Measurements from ENCODE around the gene CERT1. TPM values are rescaled to one million over a fixed set of nuclear protein-coding genes. Genes with fewer than 3 reads are reported as not detected.

The CERT1 gene
- polyA plus RNA-seq, 2 of the 4 experiments (the other 2 are of a cell fraction), result 19.5 to 22.5 TPM

- TF ChIP-seq POLR2AphosphoS2 (conservative IDR thresholded peaks at IDR 0.05; ENCODE audit: low read length) (no peak), CHD2 (IDR thresholded peaks at IDR 0.05; ENCODE audit: low read length, partially characterized antibody) (no peak), HDAC2 (IDR thresholded peaks at IDR 0.05) (no peak; the same call in 1 of the 2 replicates), JUNB (IDR thresholded peaks at IDR 0.05) (no peak)
- TF ChIP-seq, protein P1, sequence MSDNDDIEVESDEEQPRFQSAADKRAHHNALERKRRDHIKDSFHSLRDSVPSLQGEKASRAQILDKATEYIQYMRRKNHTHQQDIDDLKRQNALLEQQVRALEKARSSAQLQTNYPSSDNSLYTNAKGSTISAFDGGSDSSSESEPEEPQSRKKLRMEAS (IDR thresholded peaks at IDR 0.05), result peak; percentile 57
- TF ChIP-seq, protein P2, sequence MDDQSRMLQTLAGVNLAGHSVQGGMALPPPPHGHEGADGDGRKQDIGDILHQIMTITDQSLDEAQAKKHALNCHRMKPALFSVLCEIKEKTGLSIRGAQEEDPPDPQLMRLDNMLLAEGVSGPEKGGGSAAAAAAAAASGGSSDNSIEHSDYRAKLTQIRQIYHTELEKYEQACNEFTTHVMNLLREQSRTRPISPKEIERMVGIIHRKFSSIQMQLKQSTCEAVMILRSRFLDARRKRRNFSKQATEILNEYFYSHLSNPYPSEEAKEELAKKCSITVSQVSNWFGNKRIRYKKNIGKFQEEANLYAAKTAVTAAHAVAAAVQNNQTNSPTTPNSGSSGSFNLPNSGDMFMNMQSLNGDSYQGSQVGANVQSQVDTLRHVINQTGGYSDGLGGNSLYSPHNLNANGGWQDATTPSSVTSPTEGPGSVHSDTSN (IDR thresholded peaks at IDR 0.05), result no peak
These were observed 494 bp downstream of the CERT1 start (continued) for GRCh38 chr5:75510836-75511434.

GRCh38 chr5:75510417-75510835, 1.0 kb downstream of the CERT1 start:
- FAIRE-seq (no peak), ATAC-seq (peak; percentile 49 to 57), DNase-seq (ENCODE audit: low read depth in 1 of 2, low spot score in 1 of 2) (no peak)
- WGBS (ENCODE audit: missing lambda C conversion rate), result 7% methylated on average over 15 of the region's 15 CpGs
- CTCF ChIA-PET, result interaction anchor here (1.3 to 1.6 kb wide), 2 partner anchors 92 to 273 kb away, joined by 3 to 5 read pairs; partner anchors contain the start of gene ANKRD31
- peak overlapping the region; percentile 89 for H3K4me2 ChIP-seq
- POLR2A ChIA-PET, result interaction anchor here (1.4 to 1.9 kb wide), 3 partner anchors 173 to 207 kb away, joined by 5 to 9 read pairs (median 8); partner anchors contain the start of genes HMGCR and POC5
- peak overlapping the region; percentile 91 to 94 for H3K27ac ChIP-seq
- peak overlapping the region; percentile 90 for H3K4me3 ChIP-seq
- TF ChIP-seq EHMT2 (IDR thresholded peaks at IDR 0.05; ENCODE audit: low read depth) (no peak), CHD2 (IDR thresholded peaks at IDR 0.05; ENCODE audit: low read length, partially characterized antibody) (no peak), RCOR1 (IDR thresholded peaks at IDR 0.05; ENCODE audit: low read depth, low read length) (no peak), NPAS2 (CRISPR knock-in tag; IDR thresholded peaks at IDR 0.05; ENCODE audit: borderline replicate concordance) (no peak), NFE2L2 (conservative IDR thresholded peaks at IDR 0.05; ENCODE audit: low read length) (no peak), RNF2 (IDR thresholded peaks at IDR 0.05; ENCODE audit: borderline replicate concordance, low read depth) (no peak), FOSB (CRISPR knock-in tag; IDR thresholded peaks at IDR 0.05) (no peak), CTCF (IDR thresholded peaks at IDR 0.05) (no peak), MAFK (IDR thresholded peaks at IDR 0.05; ENCODE audit: partially characterized antibody) (no peak), POLR2A (IDR thresholded peaks at IDR 0.05; ENCODE audit: low read length) (no peak), ZFP36 (IDR thresholded peaks at IDR 0.05; ENCODE audit: borderline replicate concordance, partially characterized antibody) (no peak), MYC (IDR thresholded peaks at IDR 0.05; ENCODE audit: borderline replicate concordance, low read length) (no peak), HOXB13 (CRISPR knock-in tag; IDR thresholded peaks at IDR 0.05; ENCODE audit: low read depth) (no peak), RARB (CRISPR knock-in tag; IDR thresholded peaks at IDR 0.05) (no peak), FOSL2 (IDR thresholded peaks at IDR 0.05) (no peak), FOSL2 (CRISPR knock-in tag; IDR thresholded peaks at IDR 0.05) (no peak), TP53 (CRISPR knock-in tag; IDR thresholded peaks at IDR 0.05) (no peak), HDAC2 (IDR thresholded peaks at IDR 0.05) (no peak)
- TF ChIP-seq, protein P3, sequence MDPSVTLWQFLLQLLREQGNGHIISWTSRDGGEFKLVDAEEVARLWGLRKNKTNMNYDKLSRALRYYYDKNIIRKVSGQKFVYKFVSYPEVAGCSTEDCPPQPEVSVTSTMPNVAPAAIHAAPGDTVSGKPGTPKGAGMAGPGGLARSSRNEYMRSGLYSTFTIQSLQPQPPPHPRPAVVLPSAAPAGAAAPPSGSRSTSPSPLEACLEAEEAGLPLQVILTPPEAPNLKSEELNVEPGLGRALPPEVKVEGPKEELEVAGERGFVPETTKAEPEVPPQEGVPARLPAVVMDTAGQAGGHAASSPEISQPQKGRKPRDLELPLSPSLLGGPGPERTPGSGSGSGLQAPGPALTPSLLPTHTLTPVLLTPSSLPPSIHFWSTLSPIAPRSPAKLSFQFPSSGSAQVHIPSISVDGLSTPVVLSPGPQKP (IDR thresholded peaks at IDR 0.05; ENCODE audit: low read depth, low read length), result no peak
- TF ChIP-seq, protein P4, sequence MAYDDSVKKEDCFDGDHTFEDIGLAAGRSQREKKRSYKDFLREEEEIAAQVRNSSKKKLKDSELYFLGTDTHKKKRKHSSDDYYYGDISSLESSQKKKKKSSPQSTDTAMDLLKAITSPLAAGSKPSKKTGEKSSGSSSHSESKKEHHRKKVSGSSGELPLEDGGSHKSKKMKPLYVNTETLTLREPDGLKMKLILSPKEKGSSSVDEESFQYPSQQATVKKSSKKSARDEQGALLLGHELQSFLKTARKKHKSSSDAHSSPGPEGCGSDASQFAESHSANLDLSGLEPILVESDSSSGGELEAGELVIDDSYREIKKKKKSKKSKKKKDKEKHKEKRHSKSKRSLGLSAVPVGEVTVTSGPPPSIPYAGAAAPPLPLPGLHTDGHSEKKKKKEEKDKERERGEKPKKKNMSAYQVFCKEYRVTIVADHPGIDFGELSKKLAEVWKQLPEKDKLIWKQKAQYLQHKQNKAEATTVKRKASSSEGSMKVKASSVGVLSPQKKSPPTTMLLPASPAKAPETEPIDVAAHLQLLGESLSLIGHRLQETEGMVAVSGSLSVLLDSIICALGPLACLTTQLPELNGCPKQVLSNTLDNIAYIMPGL (CRISPR knock-in tag; IDR thresholded peaks at IDR 0.05; ENCODE audit: borderline replicate concordance), result no peak
- no peaks in the 10 kb centered on the region for H3K9me3 ChIP-seq
- H3K4me1 ChIP-seq, result peaks cover 32% of the 10 kb centered on the region
